ENCODE results near the gene UFM1. TPM values are rescaled to one million over a fixed set of nuclear protein-coding genes. Genes with fewer than 3 reads are reported as not detected.

The UFM1 gene
- total and polyA plus RNA-seq, 2 donors (not counting 3 experiments of a cell fraction or from before 2014, with no cell fraction given), result 16.8 to 51.5 TPM

- no peak for DNase-seq (ENCODE audit: low read depth, low spot score)
- Histone ChIP-seq H3K4me2 (ENCODE audit: insufficient read depth, low read length) (no peak overlapping the region), H3K27ac (ENCODE audit: insufficient read depth, low read depth, low read length) (no peak overlapping the region), H3K79me2 (ENCODE audit: control insufficient read depth, insufficient read depth, low read length) (no peaks in the 10 kb centered on the region), H3K27me3 (ENCODE audit: control insufficient read depth in 2 of 2, insufficient read depth in 2 of 2, low read length in 2 of 2) (no peaks in the 10 kb centered on the region), H3K36me3 (ENCODE audit: control insufficient read depth in 2 of 2, extremely low read depth in 1 of 2, insufficient read depth in 2 of 2, low read length in 2 of 2) (no peaks in the 10 kb centered on the region), H3K4me3 (replicated peaks in 1 of 3; ENCODE audit: insufficient read depth in 1 of 3, low read depth in 1 of 3, low read length in 3 of 3) (no peak overlapping the region), H3K9ac (replicated peaks; ENCODE audit: extremely low read depth, insufficient read depth, low read length) (no peak overlapping the region), H3K9me3 (replicated peaks; ENCODE audit: control insufficient read depth, insufficient read depth, low read length) (no peaks in the 10 kb centered on the region), H2AFZ (ENCODE audit: low read depth, low read length) (no peak overlapping the region), H3K9me1 (replicated peaks; ENCODE audit: control insufficient read depth, extremely low read depth, insufficient read depth, low read length) (no peaks in the 10 kb centered on the region), H3K4me1 (ENCODE audit: control insufficient read depth, extremely low read depth, insufficient read depth, low read length) (no peaks in the 10 kb centered on the region), H4K20me1 (replicated peaks; ENCODE audit: control insufficient read depth, extremely low read depth, insufficient read depth, low read length) (no peaks in the 10 kb centered on the region)
- POLR2A ChIA-PET, result no interaction called here
- TF ChIP-seq EZH2 (IDR thresholded peaks at IDR 0.05; ENCODE audit: borderline replicate concordance, low read depth, low read length, severe bottlenecking) (no peak), CTCF (IDR thresholded peaks at IDR 0.05; ENCODE audit: extremely low read depth in 1 of 2, insufficient read depth in 1 of 2, low read depth in 1 of 2, low read length in 2 of 2) (no peak), POLR2AphosphoS5 (IDR thresholded peaks at IDR 0.05; ENCODE audit: insufficient read depth, low read depth, low read length) (no peak), GATA2 (IDR thresholded peaks at IDR 0.05; ENCODE audit: insufficient read depth, insufficient read length, low read depth, low read length) (no peak), JUN (IDR thresholded peaks at IDR 0.05; ENCODE audit: borderline replicate concordance, insufficient read depth, insufficient read length, low read depth) (no peak), FOS (IDR thresholded peaks at IDR 0.05; ENCODE audit: borderline replicate concordance, insufficient read depth, low read length) (no peak), POLR2A (IDR thresholded peaks at IDR 0.05; ENCODE audit: low read depth, low read length) (no peak), MYC (IDR thresholded peaks at IDR 0.05; ENCODE audit: low read depth, low read length) (no peak)
- TF ChIP-seq, protein P1, sequence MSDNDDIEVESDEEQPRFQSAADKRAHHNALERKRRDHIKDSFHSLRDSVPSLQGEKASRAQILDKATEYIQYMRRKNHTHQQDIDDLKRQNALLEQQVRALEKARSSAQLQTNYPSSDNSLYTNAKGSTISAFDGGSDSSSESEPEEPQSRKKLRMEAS (IDR thresholded peaks at IDR 0.05; ENCODE audit: insufficient read depth, insufficient read length), result no peak
- CTCF ChIA-PET, result no interaction called here
- dilution Hi-C loops (cut with MboI; ENCODE audit: extremely low pct_ligation_motif_present, low sequenced_read_pairs) (no loop called here), intact Hi-C loops (cut with micrococcal nuclease) (no loop called here)
- BruUV-seq (replicated peaks), result no TSS peak
- no peak for FAIRE-seq
Measured at GRCh38 chr13:38325426-38325825, 24.2 kb upstream of the UFM1 start.

Measured in endothelial cell of umbilical vein (primary cell).